Caco-2 (cell line): ENCODE results near the gene TMPRSS11D. TPM values are rescaled to one million over a fixed set of nuclear protein-coding genes. Genes with fewer than 3 reads are reported as not detected.

ENCODE experiments used
- BruUV-seq: library from RNA; stranded (reverse); fragments of 400-500 nt; replicated peaks from 2 replicates; lab custom pipeline; 2021; lab: Mats Ljungman, UMichigan
- CTCF ChIA-PET: fragments of 300-600 bp; sonication (Branson Sonifier 250); formaldehyde crosslinking; loops from one replicate; lab custom pipeline; 2022; ENCODE audit warnings: antibody characterized with exemption; lab: Charles Lee
- POLR2A ChIA-PET: fragments of 300-600 bp; sonication (Branson Sonifier 250); formaldehyde crosslinking; loops from one replicate; lab custom pipeline; 2022; ENCODE audit warnings: antibody characterized with exemption; lab: Charles Lee
- DNase-seq, 2 experiments: peaks; one replicate each; pipeline versions ENCODE4 v3.0.0 to v3.0.0-alpha.2; 2020 to 2022
- H3K27me3 ChIP-seq: replicated peaks from 2 replicates; pipeline ENCODE4 v1.6.0; 2011; ENCODE audit warnings: low read length; ENCODE audit not compliant: control insufficient read depth, insufficient read depth
- H3K36me3 ChIP-seq: 2 replicates; pipeline ENCODE4 v1.5.1; 2011; ENCODE audit warnings: low read length; ENCODE audit not compliant: control insufficient read depth, insufficient read depth
- H3K4me1 ChIP-seq: fragments of 250-450 bp; sonication (Bioruptor Pico); 2 replicates; pipeline ENCODE4 v1.5.1; 2020; ENCODE audit warnings: mild to moderate bottlenecking
- H3K4me3 ChIP-seq: 2 replicates; pipeline ENCODE4 v1.5.1; 2011; ENCODE audit warnings: low read depth, mild to moderate bottlenecking, control low read depth, low read length
- H3K9me3 ChIP-seq: fragments of 250-450 bp; sonication (Bioruptor Pico); 2 replicates; pipeline ENCODE4 v1.5.1; 2020; ENCODE audit warnings: mild to moderate bottlenecking, moderate library complexity
- H3K27ac Mint-ChIP-seq: one replicate; pipeline ENCODE4 v1.8.0; 2022; ENCODE audit warnings: mixed read lengths; ENCODE audit not compliant: unreplicated experiment
- H3K27me3 Mint-ChIP-seq: one replicate; pipeline ENCODE4 v1.8.0; 2022; ENCODE audit warnings: mixed read lengths; ENCODE audit not compliant: insufficient read depth, unreplicated experiment
- H3K36me3 Mint-ChIP-seq: one replicate; pipeline ENCODE4 v1.8.0; 2022; ENCODE audit warnings: mild to moderate bottlenecking, mixed read lengths; ENCODE audit not compliant: insufficient read depth, unreplicated experiment
- H3K4me1 Mint-ChIP-seq: one replicate; pipeline ENCODE4 v1.8.0; 2022; ENCODE audit warnings: low read depth, mixed read lengths; ENCODE audit not compliant: unreplicated experiment
- H3K4me3 Mint-ChIP-seq: one replicate; pipeline ENCODE4 v1.8.0; 2022; ENCODE audit warnings: mild to moderate bottlenecking, moderate library complexity, mixed read lengths; ENCODE audit not compliant: unreplicated experiment
- H3K9me3 Mint-ChIP-seq: one replicate; pipeline ENCODE4 v1.8.0; 2022; ENCODE audit warnings: mixed read lengths; ENCODE audit not compliant: unreplicated experiment
- intact Hi-C: fragments of 100-400 bp; cut with micrococcal nuclease; formaldehyde crosslinking; loops from one replicate; pipeline ENCODE4 v1.10.0; 2022; ENCODE audit not compliant: unreplicated experiment
- total RNA-seq: library from RNA; stranded (reverse); gene quantifications from 2 replicates; pipeline ENCODE4 v1.2.3, GENCODE V29; 2022
- TF ChIP-seq, protein P1 (sequence below), 2 experiments: fragments of 200-600 bp in 1 of 2; IDR thresholded peaks; 1 replicate in 1 of 2; 2 replicates in 1 of 2; pipeline versions ENCODE4 v1.5.1 to v1.8.0; 2011 to 2022; ENCODE audit warnings: antibody characterized with exemption in 1 of 2, control low read depth in 1 of 2, inconsistent platforms in 1 of 2, low read depth in 1 of 2, low read length in 1 of 2, mild to moderate bottlenecking in 1 of 2, moderate library complexity in 1 of 2; ENCODE audit not compliant: insufficient read depth in 1 of 2, severe bottlenecking in 1 of 2, unreplicated experiment in 1 of 2

TMPRSS11D gene
- total RNA-seq, 1 experiment from 2014 or later: not detected

DNA sequence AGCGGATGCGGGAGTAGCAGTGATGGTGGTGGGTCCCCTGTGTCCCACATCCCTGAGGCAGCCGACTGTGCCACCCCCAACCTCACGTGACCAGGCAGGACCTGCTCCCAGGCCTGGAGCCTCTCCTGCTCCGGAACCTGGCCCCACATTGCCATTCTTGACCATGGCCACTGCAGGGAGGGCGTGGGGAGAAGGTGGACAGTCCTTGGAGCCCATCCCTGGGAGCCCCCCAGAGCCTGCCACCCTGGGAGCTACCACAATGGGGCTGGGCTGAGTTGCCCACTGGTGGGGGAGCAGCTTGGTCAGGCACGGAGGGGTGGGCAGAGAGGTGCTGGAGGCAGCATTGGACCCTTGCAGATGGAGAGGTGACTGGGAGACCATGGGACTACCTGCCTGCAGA is 42.7 kb upstream of the TMPRSS11D start:
- POLR2A ChIA-PET: no interaction called here
- Mint-ChIP-seq H3K4me3 (no peak overlapping the region), H3K27ac (no peak overlapping the region), H3K27me3 (no peaks in the 10 kb centered on the region), H3K36me3 (no peaks in the 10 kb centered on the region), H3K4me1 (no peaks in the 10 kb centered on the region), H3K9me3 (no peaks in the 10 kb centered on the region)
- no peaks in the 10 kb centered on the region for H3K36me3 ChIP-seq
- BruUV-seq: no TSS peak
- CTCF ChIA-PET: no interaction called here
- no peaks in the 10 kb centered on the region for H3K4me1 ChIP-seq
- H3K4me3 ChIP-seq: no peak overlapping the region
- no peaks in the 10 kb centered on the region for H3K9me3 ChIP-seq
- intact Hi-C loops: no loop called here
- H3K27me3 ChIP-seq: no peaks in the 10 kb centered on the region
- TF ChIP-seq, protein P1, sequence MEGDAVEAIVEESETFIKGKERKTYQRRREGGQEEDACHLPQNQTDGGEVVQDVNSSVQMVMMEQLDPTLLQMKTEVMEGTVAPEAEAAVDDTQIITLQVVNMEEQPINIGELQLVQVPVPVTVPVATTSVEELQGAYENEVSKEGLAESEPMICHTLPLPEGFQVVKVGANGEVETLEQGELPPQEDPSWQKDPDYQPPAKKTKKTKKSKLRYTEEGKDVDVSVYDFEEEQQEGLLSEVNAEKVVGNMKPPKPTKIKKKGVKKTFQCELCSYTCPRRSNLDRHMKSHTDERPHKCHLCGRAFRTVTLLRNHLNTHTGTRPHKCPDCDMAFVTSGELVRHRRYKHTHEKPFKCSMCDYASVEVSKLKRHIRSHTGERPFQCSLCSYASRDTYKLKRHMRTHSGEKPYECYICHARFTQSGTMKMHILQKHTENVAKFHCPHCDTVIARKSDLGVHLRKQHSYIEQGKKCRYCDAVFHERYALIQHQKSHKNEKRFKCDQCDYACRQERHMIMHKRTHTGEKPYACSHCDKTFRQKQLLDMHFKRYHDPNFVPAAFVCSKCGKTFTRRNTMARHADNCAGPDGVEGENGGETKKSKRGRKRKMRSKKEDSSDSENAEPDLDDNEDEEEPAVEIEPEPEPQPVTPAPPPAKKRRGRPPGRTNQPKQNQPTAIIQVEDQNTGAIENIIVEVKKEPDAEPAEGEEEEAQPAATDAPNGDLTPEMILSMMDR (IDR thresholded peaks at IDR 0.05; ENCODE audit: insufficient read depth in 1 of 2, low read depth in 1 of 2, low read length in 1 of 2, severe bottlenecking in 1 of 2, unreplicated experiment in 1 of 2): no peak
- DNase-seq: no peak

DNA sequence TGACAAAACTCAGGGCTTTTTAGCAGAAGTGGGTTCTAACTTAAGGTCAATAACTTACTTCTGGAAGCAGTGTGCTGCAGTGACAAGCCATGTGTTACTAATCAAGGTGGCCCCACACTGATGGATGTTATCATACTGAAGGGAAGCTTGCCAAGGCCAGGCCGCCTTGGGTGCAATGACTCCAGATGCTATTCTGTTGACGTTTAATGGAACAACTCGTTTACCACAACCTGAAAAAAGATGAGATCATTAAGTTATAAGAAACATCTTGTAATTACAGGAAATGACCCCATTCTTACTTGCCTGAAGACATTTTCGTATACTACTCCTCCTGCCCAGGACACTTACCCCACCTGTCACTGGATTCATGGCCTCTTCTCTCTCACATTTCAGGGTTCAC is 38.9 kb upstream of the TMPRSS11D start:
- H3K4me3 Mint-ChIP-seq: no peak overlapping the region
- Histone ChIP-seq H3K4me3 (no peak overlapping the region), H3K9me3 (no peaks in the 10 kb centered on the region), H3K36me3 (no peaks in the 10 kb centered on the region), H3K4me1 (no peaks in the 10 kb centered on the region), H3K27me3 (no peaks in the 10 kb centered on the region)
- POLR2A ChIA-PET: no interaction called here
- H3K27ac Mint-ChIP-seq: no peak overlapping the region
- H3K4me1 Mint-ChIP-seq: no peaks in the 10 kb centered on the region
- no TSS peak for BruUV-seq
- no peaks in the 10 kb centered on the region for H3K36me3 Mint-ChIP-seq
- CTCF ChIA-PET: no interaction called here
- H3K27me3 Mint-ChIP-seq: no peaks in the 10 kb centered on the region
- TF ChIP-seq, protein P1 (IDR thresholded peaks at IDR 0.05; ENCODE audit: insufficient read depth in 1 of 2, low read depth in 1 of 2, low read length in 1 of 2, severe bottlenecking in 1 of 2, unreplicated experiment in 1 of 2): no peak
- DNase-seq: no peak
- intact Hi-C loops: no loop called here
- H3K9me3 Mint-ChIP-seq: no peaks in the 10 kb centered on the region

DNA sequence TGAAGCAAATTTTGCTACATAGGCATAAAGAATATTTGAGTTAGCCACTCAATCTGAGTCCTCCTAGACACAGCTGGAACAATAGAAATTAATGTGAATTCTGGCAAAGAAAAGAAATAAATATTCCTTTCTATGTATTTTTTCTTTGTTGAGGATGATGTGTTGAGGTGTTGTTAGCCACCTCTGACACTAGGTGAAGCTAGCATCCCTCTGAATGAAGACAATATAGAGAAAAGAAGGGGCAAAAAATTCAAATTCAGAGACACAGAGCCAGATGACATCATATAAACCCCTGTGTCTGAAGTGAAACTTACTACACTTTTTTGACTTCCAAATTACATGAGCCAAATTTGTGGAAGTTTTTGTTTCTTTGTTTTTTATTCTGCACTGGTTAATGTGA is 34.6 kb upstream of the TMPRSS11D start:
- H3K4me1 ChIP-seq: no peaks in the 10 kb centered on the region
- TF ChIP-seq, protein P1 (IDR thresholded peaks at IDR 0.05; ENCODE audit: insufficient read depth in 1 of 2, low read depth in 1 of 2, low read length in 1 of 2, severe bottlenecking in 1 of 2, unreplicated experiment in 1 of 2): peak; percentile 33 to 49
- Mint-ChIP-seq H3K9me3 (no peaks in the 10 kb centered on the region), H3K27ac (no peak overlapping the region), H3K36me3 (no peaks in the 10 kb centered on the region), H3K27me3 (no peaks in the 10 kb centered on the region), H3K4me1 (no peaks in the 10 kb centered on the region), H3K4me3 (no peak overlapping the region)
- no peaks in the 10 kb centered on the region for H3K36me3 ChIP-seq
- intact Hi-C loops: loop anchor here (1.0 to 5.0 kb wide), 2 partner anchors 69 to 257 kb away; no protein-coding TSS in a partner anchor
- ChIA-PET CTCF (interaction anchor here (0.6 kb wide), 1 partner anchor 304 kb away, joined by 3 read pairs; no protein-coding TSS in a partner anchor), POLR2A (no interaction called here)
- no peaks in the 10 kb centered on the region for H3K9me3 ChIP-seq
- no peak overlapping the region for H3K4me3 ChIP-seq
- BruUV-seq: no TSS peak
- DNase-seq: no peak
- H3K27me3 ChIP-seq: no peaks in the 10 kb centered on the region
